GM18907 (cell line): ENCODE results near the gene USP3.
"Not testable (repeated sequence)": the region's sequence is repeated elsewhere in the genome, so short reads cannot be mapped to it uniquely, and the experiment has no call there.

ENCODE experiments used
- ATAC-seq: cut with Tn5 transposase; IDR thresholded peaks from one replicate; pipeline ENCODE4 v1.9.1; 2021; ENCODE audit warnings: mild to moderate bottlenecking, moderate library complexity; ENCODE audit not compliant: unreplicated experiment

USP3 gene

GRCh38 chr15:63604281-63604680 is 99.9 kb downstream of the USP3 start:
- no peak for ATAC-seq

GRCh38 chr15:63605036-63605435 is 100.6 kb downstream of the USP3 start:
- no peak for ATAC-seq

DNA sequence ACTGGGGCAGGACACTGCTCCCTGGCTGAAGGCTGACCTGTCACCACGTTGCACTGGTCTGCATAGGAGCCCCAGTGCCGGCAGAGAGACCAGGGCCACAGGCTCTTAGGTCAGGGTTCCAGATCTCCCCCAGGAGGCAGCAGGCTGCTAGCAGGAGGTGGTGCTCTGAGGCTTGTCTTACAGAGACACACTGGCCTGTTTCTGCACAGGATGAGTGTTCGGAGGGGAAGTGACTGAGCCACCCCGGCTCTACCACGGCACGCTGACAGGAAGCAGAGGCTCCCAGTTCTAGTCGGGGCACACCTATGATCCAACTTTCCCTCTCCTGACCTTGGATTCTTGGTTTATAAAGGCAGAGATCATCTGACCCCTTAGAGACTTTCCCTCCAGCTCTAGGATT is 101.4 kb downstream of the USP3 start:
- ATAC-seq: no peak

- no peak for ATAC-seq
Observed at GRCh38 chr15:63606308-63606707, 101.9 kb downstream of the USP3 start.

DNA sequence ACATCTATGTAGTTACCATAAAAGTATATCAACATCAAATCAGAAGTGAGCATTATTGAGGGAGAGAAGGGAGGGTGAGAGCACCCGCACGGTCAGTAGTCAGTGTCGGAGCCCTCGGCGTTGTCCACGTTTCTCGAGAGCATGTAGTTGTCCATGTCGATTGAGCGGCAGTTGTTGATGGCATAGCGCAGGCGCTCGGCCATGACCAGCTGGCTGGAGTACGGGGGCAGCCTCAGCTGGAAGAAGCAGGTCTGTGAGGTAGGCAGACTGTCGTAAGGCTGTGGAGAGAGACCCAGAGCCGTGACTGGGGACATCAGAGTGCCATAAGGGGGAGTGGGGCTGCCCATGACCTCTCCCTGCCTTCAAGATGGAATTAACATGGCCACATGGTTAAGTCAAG is 104.6 kb downstream of the USP3 start:
- ATAC-seq: no peak

GRCh38 chr15:63609448-63609847 is 105.1 kb downstream of the USP3 start:
- no peak for ATAC-seq

- peak; percentile 68 for ATAC-seq
Observed at GRCh38 chr15:63610209-63610841, 105.9 kb downstream of the USP3 start.

DNA sequence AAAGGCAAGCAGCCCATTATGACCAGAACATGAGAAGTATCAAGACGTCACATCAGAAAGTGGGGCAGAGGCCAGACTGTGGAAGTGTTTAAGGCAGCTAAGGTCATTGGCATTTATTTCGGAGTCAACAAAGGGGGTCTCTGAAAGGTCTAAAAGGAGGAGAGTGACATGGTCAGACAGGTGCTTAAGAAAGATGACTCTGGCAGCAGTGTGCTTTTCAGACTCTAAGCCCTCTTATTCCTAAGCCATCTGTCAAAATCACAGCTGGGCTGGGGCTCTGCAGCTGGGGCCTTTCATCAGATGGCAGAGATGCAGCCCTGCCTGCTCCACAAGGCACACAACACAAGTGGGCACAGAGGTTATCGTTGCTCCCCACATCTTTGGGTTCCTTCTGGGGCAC is 106.8 kb downstream of the USP3 start:
- no peak for ATAC-seq

- no peak for ATAC-seq
Observed at GRCh38 chr15:63612300-63612699, 107.9 kb downstream of the USP3 start.

- ATAC-seq: no peak
Observed at GRCh38 chr15:63615935-63616334, 111.5 kb downstream of the USP3 start.

- ATAC-seq: not testable (repeated sequence)
Observed at GRCh38 chr15:63617147-63617546, 112.8 kb downstream of the USP3 start.

GRCh38 chr15:63617627-63618026 is 113.2 kb downstream of the USP3 start:
- ATAC-seq: not testable (repeated sequence)

GRCh38 chr15:63620760-63621159 is 116.4 kb downstream of the USP3 start:
- not testable (repeated sequence) for ATAC-seq

DNA sequence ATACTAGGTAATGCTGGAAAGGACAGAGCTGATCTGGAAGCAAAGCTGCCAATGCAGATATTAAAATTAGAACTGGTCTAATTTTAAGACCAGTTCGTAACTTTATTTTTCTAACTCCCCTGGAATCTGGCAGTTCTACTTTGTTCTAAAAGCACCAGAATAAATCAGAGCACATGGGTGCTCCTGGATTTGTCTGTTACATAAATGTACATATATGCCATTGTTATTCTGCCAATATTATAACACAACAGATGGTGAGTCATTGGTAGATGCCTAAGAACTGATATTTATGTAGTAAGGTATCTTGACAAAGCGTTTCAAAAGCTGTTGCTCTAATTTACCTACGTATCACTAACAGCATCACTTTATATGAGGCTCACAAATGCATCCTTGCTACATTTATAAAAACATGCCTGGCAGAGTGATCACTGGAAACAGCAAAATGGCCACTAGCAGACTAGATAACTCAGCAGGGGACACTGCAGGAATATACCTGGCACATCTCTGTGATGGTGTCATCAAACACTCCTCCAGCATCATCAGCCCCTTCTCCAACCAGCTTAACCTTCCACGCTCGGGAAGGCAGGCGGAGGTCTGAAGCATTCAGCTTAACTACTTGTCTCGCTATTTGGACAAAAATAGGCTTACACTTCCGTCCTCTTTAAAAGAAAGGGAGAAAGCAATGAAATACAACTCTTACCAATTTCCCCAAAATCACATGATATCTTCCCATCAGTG is 119.0 kb downstream of the USP3 start:
- ATAC-seq: no peak

- ATAC-seq: no peak
Observed at GRCh38 chr15:63626955-63627354, 122.6 kb downstream of the USP3 start.

DNA sequence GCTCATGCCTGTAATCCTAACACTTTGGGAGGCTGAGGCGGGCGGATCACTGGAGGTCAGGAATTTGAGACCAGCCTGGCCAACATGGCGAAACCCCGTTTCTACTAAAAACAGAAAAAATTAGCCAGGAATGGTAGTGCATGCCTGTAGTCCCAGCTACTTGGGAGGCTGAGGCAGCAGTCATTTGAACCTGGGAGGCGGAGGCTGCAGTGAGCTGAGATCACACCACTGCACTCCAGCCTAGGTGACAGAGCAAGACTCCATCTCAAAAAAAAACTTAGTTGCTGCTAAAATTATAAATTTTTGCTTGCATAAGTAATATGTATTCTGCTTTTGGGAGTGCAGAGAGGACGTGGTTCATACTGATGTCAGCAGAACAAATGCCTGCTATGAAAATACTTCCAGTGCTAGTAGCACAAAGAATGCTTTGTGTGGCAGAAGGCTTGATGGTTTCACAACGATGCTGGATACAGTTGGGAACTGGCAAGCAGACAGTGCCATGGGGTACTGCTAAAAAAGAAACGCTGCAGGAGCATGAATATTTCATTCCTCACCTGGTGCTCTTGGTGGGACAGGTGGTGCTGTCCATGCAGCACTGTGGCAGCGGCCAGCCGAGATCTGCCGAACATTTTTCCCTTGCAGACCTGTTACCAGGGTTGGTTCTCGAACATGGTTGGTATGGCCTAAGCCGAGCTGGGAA is 123.9 kb downstream of the USP3 start:
- ATAC-seq: no peak

DNA sequence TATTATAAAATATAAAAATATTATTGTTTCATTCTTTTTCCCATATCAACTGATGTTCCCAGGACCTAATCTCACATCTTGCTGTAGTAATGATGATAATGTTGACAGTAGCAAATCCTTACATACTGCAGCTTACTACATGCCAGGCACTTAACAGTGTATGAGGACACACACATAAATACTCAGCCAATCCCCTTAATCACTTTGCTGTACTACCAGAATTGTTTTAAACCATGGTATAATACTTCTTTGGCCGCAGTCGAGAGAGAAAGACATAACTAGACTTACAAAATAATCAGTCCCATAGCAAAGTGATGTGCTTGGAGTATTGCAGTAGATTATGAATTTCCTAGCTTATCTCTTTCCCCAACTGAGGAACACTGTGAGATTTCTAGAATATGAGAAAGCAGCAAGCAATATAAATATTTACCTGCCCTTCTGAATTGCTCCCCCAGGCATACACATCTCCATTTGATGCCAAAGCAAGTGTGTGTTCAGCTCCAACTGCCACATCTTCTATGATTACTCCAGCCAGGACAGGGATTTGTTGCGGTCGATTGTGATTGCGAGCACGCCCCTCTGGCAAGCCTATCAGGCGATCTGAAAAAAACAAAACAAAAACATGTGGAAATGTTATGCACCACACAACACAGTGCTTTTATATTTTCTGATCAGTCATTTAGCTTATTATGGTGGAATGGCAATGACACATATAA is 125.8 kb downstream of the USP3 start:
- no peak for ATAC-seq

GRCh38 chr15:63633312-63633711 is 128.9 kb downstream of the USP3 start:
- no peak for ATAC-seq

DNA sequence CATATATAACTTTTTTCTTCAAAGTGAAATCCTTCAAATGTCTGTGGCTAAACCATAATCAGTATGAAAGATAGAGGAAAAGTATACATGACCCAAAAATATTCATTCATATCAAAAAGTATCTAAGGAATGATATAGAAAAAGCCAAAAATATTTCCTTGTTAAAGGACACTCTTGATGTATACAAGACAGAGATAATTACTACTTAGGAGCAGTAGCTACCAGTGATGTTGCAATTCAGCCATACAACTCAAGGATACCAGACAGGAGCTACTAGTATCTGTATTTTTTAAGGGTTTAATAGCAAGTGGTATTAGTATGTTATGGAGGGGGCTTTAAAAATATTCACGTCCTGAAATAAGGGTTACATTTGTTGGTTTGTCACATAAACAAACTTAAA is 129.8 kb downstream of the USP3 start:
- no peak for ATAC-seq

DNA sequence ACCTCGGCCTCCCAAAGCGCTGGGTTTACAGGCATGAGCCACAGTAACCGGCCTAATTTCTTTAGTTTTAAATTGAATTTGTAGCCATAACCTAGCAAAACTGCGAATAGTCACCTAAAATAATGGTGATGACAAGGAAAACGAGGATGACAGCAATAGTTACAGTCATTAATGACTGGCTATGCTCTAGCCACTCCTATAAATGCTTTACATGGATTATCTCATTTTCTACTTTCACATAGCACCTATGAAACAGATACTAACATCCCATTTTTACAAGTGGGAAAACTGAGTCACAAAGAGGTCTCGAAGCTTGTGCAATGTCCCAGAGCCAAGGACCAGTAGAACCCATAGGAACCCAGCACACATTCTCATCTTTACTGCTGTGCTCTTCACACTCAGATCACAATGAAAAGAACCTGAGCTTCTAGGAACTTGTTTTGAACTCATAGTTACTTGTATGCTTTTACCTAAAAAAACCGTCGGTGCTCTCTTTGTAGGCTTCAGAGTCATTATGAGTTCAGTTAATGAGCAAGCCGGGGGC is 132.2 kb downstream of the USP3 start:
- no peak for ATAC-seq

DNA sequence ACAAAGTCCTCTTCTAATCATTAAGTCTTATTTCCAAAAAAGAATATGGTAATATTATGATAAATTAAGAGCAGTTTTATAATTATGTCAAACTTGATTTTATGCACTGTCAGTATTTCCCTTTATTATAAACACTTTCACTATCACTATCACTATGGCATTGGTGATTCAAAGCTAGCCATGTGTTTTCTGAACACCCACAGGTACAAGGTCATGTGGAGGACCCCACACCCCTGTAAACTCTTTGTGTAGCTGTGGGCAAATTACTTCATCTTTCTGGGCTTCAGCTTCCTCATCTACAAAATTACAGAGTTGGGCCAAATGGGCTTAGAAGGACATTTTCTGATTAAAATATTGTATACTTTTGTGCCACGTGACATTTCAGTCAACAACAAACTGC is 134.4 kb downstream of the USP3 start:
- no peak for ATAC-seq
